Ishikawa (cell line): ENCODE results near the gene OR2L5.

Source experiments
- CEBPB ChIP-seq: IDR thresholded peaks from 2 replicates; pipeline ENCODE4 v1.6.1; 2012
- CREB1 ChIP-seq: IDR thresholded peaks from 2 replicates; pipeline ENCODE4 v1.6.1; 2012; ENCODE audit warnings: low read depth
- EGR1 ChIP-seq: IDR thresholded peaks from 2 replicates; pipeline ENCODE4 v1.6.1; 2012
- EP300 ChIP-seq: IDR thresholded peaks from 2 replicates; pipeline ENCODE4 v1.6.1; 2012; ENCODE audit warnings: borderline replicate concordance
- FOXM1 ChIP-seq: IDR thresholded peaks from 2 replicates; pipeline ENCODE4 v1.6.1; 2012; ENCODE audit warnings: low read depth, borderline replicate concordance
- NFIC ChIP-seq: IDR thresholded peaks from 2 replicates; pipeline ENCODE4 v1.6.1; 2012
- RAD21 ChIP-seq: IDR thresholded peaks from 2 replicates; pipeline ENCODE4 v1.6.1; 2012; ENCODE audit warnings: low read depth
- TAF1 ChIP-seq: IDR thresholded peaks from 2 replicates; pipeline ENCODE4 v1.6.1; 2012; ENCODE audit warnings: low read depth, mild to moderate bottlenecking
- TCF12 ChIP-seq: IDR thresholded peaks from 2 replicates; pipeline ENCODE4 v1.6.1; 2012; ENCODE audit warnings: low read depth
- TEAD4 ChIP-seq: IDR thresholded peaks from 2 replicates; pipeline ENCODE4 v1.6.1; 2012
- YY1 ChIP-seq: IDR thresholded peaks from 2 replicates; pipeline ENCODE4 v1.6.1; 2012; ENCODE audit warnings: low read depth
- ZBTB7A ChIP-seq: IDR thresholded peaks from 2 replicates; pipeline ENCODE4 v1.6.1; 2012; ENCODE audit warnings: low read depth
- TF ChIP-seq, protein P1 (sequence below): IDR thresholded peaks from 2 replicates; pipeline ENCODE4 v1.6.1; 2012; ENCODE audit warnings: low read depth, mild to moderate bottlenecking
- TF ChIP-seq, protein P2 (sequence below): IDR thresholded peaks from 2 replicates; pipeline ENCODE4 v1.6.1; 2012
- TF ChIP-seq, protein P3 (sequence below): IDR thresholded peaks from 2 replicates; pipeline ENCODE4 v1.6.1; 2012

Gene OR2L5, protein sequence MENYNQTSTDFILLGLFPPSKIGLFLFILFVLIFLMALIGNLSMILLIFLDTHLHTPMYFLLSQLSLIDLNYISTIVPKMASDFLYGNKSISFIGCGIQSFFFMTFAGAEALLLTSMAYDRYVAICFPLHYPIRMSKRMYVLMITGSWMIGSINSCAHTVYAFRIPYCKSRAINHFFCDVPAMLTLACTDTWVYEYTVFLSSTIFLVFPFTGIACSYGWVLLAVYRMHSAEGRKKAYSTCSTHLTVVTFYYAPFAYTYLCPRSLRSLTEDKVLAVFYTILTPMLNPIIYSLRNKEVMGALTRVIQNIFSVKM

DNA sequence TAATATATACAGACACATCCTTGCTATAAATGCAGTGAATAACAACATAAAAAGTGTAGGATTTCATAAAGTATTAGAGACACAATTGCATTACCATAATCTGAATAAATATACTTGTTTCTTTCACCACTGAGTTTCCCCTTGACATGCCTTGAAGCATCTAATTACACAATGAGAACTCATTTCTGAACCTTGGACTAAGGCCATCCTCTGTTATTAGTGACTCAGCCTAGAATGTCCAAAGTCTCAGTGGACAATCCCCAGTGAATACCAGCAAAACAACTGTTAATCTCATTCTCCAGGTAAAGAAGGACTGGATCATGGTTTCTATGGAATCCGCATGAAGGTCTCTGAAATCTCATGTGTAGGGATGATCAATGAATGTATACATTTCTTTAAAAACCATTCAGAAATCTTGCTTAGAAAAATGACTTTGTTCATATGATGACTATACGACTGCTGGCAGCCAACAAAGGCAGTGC, at the start of gene OR2L5:
OR2L5 (plus strand) TSS at position 432 of the 482 bp plus-strand sequence. CDS start 8,288 bp downstream, outside the sequence.
- TF ChIP-seq TAF1, result no peak
- TF ChIP-seq, protein P1, sequence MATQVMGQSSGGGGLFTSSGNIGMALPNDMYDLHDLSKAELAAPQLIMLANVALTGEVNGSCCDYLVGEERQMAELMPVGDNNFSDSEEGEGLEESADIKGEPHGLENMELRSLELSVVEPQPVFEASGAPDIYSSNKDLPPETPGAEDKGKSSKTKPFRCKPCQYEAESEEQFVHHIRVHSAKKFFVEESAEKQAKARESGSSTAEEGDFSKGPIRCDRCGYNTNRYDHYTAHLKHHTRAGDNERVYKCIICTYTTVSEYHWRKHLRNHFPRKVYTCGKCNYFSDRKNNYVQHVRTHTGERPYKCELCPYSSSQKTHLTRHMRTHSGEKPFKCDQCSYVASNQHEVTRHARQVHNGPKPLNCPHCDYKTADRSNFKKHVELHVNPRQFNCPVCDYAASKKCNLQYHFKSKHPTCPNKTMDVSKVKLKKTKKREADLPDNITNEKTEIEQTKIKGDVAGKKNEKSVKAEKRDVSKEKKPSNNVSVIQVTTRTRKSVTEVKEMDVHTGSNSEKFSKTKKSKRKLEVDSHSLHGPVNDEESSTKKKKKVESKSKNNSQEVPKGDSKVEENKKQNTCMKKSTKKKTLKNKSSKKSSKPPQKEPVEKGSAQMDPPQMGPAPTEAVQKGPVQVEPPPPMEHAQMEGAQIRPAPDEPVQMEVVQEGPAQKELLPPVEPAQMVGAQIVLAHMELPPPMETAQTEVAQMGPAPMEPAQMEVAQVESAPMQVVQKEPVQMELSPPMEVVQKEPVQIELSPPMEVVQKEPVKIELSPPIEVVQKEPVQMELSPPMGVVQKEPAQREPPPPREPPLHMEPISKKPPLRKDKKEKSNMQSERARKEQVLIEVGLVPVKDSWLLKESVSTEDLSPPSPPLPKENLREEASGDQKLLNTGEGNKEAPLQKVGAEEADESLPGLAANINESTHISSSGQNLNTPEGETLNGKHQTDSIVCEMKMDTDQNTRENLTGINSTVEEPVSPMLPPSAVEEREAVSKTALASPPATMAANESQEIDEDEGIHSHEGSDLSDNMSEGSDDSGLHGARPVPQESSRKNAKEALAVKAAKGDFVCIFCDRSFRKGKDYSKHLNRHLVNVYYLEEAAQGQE, result no peak
- no peak for TF ChIP-seq NFIC
- no peak for TF ChIP-seq TEAD4
- TF ChIP-seq RAD21, result no peak
- TF ChIP-seq EGR1, result no peak
- TF ChIP-seq, protein P2, sequence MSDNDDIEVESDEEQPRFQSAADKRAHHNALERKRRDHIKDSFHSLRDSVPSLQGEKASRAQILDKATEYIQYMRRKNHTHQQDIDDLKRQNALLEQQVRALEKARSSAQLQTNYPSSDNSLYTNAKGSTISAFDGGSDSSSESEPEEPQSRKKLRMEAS, result no peak
- no peak for TF ChIP-seq CREB1
- no peak for TF ChIP-seq EP300
- no peak for TF ChIP-seq CEBPB
- TF ChIP-seq YY1, result no peak

DNA sequence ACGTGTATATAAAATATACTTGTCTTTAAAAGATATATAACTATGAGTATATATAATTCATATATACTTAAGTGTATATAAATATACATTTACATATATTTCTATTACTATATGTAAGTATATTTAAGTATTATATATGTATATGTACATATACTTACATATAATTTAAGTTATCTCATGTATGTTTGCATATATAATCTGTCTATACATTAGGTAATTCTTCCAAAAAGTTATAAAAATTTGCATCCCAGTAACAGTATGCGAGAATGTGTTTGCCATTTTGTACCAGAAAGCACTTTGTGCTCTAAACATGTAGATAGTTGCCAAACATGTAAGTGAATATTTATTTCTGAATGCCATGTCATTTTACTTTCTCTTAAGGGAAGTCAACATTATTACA, 48.5 kb upstream of the OR2L5 start, which contains the start of gene OR2AK2:
OR2AK2 (plus strand) TSS at position 301 of the 400 bp plus-strand sequence. CDS start 144 bp downstream, outside the sequence.
- TF ChIP-seq, protein P1, result no peak

DNA sequence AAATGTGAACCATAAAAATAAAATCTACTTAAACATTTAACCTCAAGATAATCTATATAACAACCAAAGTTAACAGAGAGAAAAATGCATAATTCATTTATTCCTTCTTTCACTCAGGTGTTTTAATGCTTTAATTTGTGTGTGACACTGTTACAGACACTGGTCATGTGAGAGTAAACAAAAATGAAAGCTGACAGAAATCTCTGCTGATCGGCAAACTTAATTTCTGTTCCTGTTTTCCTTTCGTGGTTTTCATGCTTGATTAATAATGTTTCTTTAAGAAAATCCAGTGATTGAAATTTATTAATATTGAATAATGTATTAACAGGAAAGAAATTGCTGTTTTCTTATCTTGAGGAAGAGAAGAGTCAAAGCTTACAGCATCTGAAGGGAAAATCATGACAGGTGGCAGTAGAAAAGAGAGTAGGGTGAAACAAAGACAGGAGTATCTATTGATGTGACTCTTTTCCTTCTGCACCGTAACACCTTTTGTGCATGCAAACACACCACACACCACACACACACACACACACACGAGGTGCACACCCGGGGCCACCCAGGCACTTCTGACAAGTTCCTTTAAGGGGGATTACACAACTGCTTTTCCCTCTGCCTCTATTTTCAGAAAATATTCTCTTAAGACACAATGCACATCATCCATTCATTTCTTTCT, 46.8 kb upstream of the OR2L5 start:
- TF ChIP-seq TEAD4 (no peak), TCF12 (no peak), ZBTB7A (no peak), TAF1 (no peak), YY1 (no peak), NFIC (no peak)
- TF ChIP-seq, protein P3, sequence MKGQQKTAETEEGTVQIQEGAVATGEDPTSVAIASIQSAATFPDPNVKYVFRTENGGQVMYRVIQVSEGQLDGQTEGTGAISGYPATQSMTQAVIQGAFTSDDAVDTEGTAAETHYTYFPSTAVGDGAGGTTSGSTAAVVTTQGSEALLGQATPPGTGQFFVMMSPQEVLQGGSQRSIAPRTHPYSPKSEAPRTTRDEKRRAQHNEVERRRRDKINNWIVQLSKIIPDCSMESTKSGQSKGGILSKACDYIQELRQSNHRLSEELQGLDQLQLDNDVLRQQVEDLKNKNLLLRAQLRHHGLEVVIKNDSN, result no peak
- TF ChIP-seq, protein P1, result no peak

DNA sequence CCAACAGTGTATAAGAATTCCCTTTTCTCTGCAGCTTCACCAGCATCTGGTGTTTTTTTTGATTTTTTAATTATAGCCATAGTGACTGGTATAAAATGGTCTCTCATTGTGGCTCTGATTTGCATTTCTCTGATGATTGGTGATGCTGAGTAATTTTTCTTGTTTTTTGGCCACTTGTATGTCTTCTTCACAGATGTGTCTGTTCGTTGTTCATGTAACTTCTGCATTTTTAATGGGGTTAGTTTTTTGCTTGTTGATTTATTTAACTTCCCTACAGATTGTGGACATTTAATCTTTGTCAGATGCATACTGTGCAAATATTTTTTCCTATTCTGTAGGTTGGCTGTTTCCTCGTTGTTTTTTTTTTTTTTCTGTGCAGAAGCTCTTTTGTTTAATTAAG, 20.5 kb upstream of the OR2L5 start:
- TF ChIP-seq, protein P2, result no peak
- TF ChIP-seq RAD21 (no peak), FOXM1 (no peak), YY1 (no peak), TCF12 (no peak), EGR1 (no peak), ZBTB7A (no peak), TAF1 (no peak), CREB1 (no peak), TEAD4 (no peak), NFIC (no peak), CEBPB (no peak)
- TF ChIP-seq, protein P1, result no peak
- TF ChIP-seq, protein P3, result no peak
